Measurements from ENCODE around the gene CDH8.

DNA sequence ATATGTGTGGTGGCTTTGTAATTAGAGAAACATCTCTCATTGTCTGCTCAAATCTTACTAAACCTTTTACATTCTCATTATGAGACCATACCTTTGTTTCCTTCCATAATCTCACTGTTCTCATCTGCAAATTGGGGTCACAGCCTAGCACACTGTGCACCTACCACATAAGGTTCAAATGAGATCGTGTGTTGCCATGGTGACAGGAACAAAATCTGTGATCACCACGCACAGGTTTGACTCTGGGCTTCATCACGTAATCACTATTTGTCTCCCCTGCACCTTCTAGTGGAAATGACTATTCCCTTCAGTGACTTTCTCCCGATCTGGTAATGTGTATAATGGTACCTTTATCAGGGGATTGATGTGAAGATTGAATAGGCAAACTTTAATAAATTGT, 26.1 kb downstream of the CDH8 start:
- TF ChIP-seq, protein P1, sequence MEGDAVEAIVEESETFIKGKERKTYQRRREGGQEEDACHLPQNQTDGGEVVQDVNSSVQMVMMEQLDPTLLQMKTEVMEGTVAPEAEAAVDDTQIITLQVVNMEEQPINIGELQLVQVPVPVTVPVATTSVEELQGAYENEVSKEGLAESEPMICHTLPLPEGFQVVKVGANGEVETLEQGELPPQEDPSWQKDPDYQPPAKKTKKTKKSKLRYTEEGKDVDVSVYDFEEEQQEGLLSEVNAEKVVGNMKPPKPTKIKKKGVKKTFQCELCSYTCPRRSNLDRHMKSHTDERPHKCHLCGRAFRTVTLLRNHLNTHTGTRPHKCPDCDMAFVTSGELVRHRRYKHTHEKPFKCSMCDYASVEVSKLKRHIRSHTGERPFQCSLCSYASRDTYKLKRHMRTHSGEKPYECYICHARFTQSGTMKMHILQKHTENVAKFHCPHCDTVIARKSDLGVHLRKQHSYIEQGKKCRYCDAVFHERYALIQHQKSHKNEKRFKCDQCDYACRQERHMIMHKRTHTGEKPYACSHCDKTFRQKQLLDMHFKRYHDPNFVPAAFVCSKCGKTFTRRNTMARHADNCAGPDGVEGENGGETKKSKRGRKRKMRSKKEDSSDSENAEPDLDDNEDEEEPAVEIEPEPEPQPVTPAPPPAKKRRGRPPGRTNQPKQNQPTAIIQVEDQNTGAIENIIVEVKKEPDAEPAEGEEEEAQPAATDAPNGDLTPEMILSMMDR (conservative IDR thresholded peaks at IDR 0.05; ENCODE audit: low read depth, low read length), result no peak
- no peak for TF ChIP-seq EZH2phosphoT487 (IDR thresholded peaks at IDR 0.05; ENCODE audit: borderline replicate concordance, low read length)
- TF ChIP-seq EZH2 (IDR thresholded peaks at IDR 0.05; ENCODE audit: low read length, unreplicated experiment), result no peak

All from PC-3 (cell line).